Transverse colon (tissue), 3 donors: ENCODE results near the gene NUP85.

ENCODE experiments used
- CTCF ChIP-seq, 5 experiments: fragments of 200-600 bp in 3 of 5; fragments of 450-650 bp in 2 of 5; sonication (generic) in 3 of 5; IDR thresholded peaks; 1 replicate in 2 of 5; 2 replicates in 3 of 5; pipeline ENCODE4 v1.5.1; 2016 to 2017; ENCODE audit warnings: antibody characterized with exemption in 5 of 5, inconsistent platforms in 3 of 5, mild to moderate bottlenecking in 2 of 5, moderate library complexity in 1 of 5
- EP300 ChIP-seq: sonication (generic); formaldehyde crosslinking; IDR thresholded peaks from one replicate; pipeline ENCODE4 v1.6.1; 2017; ENCODE audit warnings: antibody characterized with exemption, low read depth
- POLR2A ChIP-seq: fragments of 450-650 bp; IDR thresholded peaks from one replicate; pipeline ENCODE4 v1.6.1; 2016; ENCODE audit warnings: antibody characterized with exemption, mild to moderate bottlenecking, moderate library complexity

DNA sequence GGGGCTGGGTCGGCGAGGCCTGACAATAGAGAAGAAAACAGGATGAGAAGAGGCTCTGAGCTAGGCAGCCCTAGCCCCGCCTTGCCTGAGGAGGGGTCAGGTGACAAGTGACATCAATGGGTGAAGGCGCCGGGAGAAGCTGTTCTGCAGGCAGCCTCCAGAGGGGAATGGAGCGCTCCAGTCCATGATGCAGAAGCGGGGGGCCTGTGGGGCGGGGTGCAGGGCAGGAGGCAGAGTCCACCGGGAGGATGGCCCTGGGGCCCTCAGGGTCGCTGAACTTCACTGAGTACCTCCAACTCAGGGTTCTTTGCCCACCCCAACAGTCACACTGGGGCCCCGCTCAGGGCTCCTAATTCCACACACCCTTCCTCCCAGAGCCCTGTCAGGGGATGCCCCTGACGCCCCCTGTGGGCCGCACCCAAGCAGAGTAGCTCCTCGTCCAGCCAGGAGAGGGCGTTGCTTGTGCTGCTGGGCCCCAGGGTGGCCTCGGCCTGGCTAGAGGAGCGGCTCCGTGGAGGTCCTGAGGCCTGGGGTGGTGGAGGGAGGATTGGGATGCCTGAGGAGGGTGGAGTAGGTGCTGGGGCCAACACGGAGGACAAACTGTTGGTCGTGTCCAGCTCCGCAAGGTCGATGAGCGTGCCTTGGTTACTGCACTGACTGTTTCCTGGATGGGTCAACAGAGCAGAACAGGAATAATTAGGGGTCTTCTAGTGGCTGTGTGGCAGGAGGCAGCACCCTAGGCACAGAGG is 35.1 kb downstream of the NUP85 start:
- TF ChIP-seq CTCF (IDR thresholded peaks at IDR 0.05), result peak; percentile 17 to 49 (median 31)
- TF ChIP-seq POLR2A, result no peak
- no peak for TF ChIP-seq EP300
